HG02981 (cell line): ENCODE data around the gene GAS2L2.
"Not testable (repeated sequence)": the region's sequence is repeated elsewhere in the genome, so short reads cannot be mapped to it uniquely, and the experiment has no call there.

ENCODE experiments used
- ATAC-seq: cut with Tn5 transposase; IDR thresholded peaks from one replicate; pipeline ENCODE4 v1.9.1; 2021; ENCODE audit warnings: mild to moderate bottlenecking, moderate library complexity; ENCODE audit not compliant: unreplicated experiment

GAS2L2 gene

DNA sequence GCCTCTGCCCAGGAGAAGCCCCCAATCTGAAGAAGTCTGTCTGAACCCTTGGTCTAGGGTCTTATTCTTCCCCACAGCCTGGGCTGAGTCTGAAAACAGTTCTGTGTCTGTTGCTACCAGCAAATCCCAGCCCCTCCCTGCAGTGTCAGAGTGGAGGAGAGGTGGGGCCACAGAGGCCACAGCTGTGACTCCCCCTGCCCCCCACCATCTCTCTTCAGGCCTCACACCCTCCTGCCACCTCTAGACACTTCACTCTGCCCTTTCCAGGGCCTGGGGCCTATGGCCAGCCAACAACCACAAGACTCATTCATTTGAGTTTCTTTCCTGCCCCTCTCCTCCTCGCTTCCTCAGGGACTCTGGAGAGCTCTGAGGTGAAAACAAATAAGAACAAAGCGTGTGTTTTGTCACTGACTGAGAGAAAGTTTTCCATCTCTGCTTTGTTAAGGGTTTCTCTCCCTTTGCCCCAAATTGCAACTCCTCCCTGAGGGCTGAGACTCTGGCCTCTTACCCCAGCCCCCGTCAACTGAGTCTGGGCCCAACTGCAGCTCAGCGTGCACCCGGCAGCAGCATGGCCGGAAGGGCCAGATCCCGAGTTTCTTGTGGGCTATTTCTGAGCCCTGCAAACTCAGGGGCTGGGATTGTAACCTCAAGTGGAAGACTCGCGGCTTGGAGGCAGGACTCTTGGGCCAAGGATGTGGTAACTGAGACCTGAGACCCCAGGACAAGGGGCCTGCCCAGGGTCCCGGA, 20.8 kb upstream of the GAS2L2 start:
- no peak for ATAC-seq

DNA sequence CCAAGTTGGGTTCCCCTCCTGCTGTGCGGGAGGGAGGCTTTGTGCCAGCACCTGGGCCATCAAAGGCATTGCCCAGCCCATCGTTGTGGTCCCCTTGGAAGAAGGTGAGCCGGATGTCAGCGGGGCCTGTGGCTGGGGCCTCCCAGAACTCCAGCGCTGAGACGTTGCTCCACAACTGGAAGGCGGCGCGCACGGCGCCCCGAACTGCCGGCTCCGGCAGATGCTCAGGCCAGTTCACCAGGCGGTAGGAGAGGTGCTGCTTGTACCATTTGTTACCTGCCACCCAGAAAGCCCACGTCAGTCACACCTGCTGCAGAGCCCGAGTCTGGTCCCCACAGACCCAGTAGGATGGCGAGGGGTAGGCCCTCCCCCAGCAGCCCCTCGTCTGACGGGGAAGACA, 20.1 kb upstream of the GAS2L2 start:
- ATAC-seq, result no peak

DNA sequence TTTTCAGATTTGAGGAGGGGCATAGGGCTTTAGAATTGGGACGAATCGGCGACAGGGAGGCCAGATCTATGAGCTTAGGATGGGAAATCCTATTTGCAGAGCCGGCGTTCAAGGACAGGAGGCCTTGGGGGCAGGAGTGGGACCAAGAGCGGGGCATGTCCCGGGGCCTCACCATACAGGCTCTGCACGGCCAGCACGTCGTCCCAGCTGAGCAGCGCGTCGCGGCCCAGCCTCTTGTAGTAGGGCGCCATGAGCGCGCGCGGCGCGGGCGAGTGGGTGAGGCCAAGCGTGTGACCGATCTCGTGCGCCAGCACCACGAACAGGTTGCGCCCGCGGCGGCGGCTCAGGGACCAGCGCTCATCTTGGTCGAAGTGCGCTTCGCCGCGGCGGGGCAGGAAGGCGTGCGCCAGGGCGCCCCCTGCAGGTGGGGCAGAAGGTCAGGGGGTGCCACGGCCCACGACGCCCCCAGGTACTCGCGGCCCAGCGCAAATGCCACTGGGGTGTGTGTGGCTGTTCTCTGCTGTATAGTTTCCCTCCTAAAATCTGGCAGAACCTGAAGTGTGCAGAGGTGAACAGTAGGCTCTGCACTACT, 17.0 kb upstream of the GAS2L2 start:
- ATAC-seq, result no peak

DNA sequence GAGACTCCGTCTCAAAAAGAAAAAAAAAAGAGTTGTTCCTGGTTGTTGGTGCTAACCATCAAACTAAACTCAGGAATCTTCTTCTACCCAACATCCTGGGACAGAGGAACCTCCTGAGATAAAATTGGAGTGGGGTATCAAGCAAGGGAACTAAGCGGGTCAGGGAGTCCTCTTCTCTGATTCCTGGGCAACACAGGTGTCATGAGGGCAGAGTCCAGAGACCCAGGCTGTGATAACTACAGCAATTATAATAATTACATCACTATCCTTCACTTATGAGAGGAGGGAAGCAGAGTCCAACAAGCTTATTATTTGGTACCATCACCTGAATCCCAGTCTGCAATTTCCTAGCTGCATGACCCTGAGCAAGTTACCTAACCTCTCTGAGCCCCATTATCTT, 15.8 kb upstream of the GAS2L2 start:
- no peak for ATAC-seq

DNA sequence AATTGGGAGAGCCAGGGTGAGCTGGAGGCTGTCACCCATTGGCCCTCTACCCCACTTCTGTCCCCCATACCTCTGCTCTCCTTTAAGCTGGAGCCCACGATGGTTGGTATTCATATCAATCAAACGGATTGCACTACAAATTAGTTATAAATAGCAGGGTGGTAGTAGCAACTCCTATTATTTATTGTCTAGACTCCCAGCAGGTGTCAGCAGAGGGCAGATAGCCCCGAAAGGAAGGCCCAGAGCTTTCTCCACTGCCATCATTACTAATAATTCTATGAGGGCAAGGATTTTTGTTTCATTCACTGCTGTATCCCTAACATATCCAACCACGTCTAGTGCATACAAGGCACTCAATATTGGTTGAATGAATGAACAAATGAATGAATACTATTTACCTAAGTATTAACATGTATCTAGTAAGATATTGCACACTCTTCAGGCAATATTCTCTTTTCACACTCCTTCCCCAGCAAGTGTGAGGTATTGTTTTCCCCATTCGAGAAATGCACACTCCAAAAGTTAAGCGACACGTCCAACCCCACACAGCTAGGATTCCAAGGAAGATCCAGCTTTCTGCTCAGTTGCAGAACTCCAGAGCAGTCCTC, 14.0 kb upstream of the GAS2L2 start:
- ATAC-seq, result no peak

DNA sequence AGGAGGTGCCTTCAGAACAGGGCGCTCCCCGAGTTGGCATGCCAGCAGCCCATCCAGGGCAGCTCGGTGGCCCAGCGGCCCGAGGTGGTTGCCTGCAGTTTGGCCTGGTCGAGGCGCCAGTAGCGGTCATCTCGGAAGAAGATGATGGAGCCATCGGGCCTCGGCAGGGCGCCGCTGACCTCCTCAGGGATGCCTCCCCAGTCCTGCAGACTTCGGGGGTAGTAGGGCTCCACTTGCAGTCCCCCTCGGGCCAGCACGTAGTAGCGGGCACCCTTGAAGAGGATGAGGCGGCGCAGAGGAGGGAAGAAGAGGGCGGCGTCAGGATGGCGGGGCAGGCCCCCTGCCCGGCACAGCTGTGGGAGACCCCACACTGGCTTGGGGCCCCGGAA, 13.4 kb upstream of the GAS2L2 start:
- no peak for ATAC-seq

DNA sequence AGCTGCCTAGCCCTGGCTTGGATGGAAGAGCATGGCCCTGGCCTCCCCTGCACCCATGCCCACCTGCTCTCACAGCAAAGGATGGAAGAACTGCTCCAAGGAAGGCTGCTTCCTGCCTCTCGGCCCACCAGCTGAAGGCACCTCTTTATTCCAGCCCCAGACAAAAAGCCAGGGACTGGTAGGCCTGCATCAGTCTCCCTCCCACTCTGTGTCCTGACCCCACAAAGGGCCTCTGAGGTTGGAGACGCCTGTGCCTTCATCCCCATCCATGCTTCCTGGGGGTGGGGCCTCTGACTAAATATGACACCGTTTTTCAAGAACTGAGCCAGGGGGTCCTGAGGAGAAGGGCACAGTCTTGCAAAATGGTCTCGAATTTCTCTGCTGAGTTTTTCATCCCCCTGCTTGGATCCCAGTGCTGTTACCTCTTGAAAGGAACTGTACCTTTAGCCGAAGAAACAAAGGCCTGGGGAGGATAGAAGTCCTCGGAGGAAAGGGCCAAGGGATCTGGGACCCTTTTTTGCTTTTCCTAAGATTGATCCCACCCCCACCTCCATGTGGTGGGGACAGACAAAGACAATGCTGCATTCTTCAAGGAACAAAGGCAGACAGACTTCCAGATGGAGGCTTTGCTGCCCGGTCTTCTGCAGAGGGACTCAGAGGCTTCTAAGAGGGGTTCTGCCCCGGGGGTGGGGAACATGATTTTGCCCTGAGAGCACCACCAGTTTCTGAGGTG, 12.9 kb upstream of the GAS2L2 start:
- no peak for ATAC-seq

DNA sequence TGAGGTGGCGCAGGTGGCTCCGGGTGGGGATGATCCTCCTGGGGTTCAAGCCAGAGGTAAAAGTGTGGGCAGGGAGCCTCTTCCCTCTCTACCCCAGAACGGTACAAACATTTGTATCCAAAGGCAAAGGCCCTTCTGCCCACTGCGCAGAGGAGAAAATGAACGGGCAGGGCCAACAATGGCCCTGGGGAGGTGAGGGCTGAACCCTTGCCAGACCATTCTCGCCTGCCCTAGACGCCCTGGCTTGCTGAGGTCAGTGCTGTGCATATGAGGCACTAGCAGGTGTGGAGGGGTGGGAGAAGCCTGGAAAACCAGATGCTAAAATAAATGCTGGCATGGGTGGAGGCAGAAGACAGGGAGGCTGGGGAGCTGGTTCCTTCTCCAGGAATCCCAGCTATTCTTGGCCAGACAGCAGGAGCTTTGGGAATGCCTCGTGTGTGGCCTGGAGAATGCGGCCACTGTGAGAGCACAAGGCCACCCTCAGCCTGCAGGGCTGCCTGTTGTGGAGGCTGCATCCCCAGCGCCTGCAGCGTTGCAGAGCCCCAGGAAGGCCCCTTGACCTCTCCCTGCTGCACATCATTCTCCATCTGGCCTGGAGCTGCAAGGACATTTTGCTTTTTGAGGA, 12.2 kb upstream of the GAS2L2 start:
- ATAC-seq, result no peak

DNA sequence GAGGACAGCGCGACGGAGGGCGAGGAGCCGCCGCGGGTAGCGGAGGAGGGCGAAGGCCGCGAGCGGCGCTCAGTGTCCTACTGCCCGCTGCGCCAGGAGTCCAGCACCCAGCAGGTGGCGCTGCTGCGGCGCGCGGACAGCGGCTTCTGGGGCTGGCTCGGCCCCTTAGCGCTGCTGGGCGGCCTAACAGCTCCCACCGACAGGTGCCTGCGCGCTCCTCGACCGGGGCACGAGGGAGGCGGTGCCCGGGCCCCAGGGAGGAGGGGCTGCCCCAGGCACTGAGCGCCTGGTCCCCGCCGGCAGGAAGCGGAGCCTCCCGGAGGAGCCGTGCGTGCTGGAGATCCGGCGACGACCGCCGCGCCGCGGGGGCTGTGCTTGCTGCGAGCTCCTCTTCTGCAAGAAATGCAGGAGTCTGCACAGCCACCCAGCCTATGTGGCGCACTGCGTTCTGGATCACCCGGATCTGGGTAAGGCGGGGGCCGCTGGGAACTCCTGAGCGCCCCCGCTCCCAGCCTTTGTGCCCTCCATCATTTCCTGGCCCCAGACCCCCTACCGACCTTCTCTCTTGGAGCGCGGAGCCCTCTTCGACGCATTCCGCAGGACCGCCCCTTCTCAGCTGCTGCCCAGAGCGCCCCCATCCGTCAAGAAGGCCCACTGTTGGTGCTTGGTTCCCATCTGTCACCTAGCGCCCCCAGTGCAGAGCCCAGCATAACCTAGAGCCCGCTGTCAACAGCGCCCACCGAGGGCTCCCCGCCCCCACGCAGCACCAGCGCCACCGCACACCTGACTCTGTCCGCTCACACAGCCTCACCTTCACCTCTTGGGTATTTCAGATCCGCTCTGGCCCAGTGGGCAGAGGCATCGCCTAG, 11.3 kb upstream of the GAS2L2 start:
- peak; percentile 83 for ATAC-seq

DNA sequence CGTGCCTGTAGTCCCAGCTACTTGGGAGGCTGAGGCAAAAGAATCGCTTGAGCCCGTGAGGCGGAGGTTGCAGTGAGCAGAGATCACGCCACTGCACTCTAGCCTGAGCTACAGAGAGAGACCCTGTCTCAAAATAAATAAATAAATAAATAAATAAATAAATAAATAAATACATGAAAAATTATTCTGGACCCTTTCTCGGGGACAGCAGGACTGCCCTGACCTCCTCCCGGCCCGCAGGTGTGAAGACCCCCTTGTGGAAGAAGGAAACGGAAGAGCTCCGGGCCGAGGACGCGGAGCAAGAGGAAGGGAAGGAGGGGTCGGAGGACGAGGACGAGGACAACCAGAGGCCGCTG, 10.7 kb upstream of the GAS2L2 start:
- no peak for ATAC-seq

DNA sequence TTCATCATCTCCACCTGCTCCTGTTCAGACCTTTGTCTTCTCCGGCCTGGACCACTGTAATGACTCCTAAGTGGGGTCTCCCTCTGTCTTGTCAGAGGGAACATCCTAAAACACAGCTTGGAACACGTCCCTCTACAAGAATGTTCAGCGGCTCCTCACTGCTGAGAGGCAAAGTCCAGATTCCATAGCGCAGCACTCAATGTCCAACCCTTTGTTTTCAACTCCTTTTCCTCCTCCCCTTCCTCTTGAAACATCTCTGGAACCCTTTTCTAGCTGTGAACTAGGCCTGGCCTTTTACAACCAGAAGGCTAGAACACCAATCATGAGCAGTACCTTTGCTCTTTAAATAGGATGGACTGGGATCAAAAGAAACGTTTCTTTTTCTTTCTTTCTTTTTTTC, 8.6 kb upstream of the GAS2L2 start:
- ATAC-seq, result no peak

DNA sequence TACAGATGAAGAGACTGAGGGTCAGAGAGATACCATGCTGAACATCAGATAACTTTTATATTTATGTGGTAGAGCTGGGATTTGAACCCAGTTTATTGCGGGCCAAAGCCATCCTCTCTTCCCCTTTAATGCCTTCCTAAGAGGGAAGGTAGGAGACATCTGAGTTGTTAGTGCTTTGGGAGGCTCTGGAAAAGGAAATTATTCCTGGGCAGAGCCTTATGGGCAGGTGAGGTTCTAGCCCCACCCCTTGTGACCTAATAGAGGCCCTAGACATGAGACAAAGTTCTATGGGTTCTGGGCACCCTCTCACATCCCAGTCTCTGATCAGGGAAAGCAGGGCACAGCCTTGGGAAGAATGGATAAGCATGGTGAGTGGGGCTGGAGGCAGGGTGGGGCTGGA, 7.5 kb upstream of the GAS2L2 start, which contains the start of gene C17orf50:
TSS of gene C17orf50 (plus strand) at position 301 of the 400 bp plus-strand sequence. CDS start at position 356, 55 bp downstream.
- ATAC-seq, result no peak

DNA sequence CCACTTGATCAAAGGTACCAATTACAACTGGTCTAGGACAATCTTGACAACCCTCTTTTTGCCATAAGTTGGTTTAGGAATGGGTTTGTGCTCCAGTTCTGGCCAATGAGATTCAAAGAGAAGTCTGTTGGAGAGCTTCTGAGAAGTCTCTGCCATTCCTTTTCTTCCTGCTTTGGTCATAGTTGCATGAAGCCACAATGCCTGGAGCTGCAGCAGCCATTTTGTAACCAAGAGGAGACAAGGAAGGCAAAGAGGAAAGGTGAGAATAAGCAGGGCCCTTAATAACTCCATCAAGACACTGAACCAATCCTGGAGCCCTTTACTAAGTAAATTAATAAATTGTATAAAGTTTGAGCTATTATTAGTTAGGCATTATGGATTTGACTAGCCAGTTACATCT, 4.2 kb upstream of the GAS2L2 start:
- ATAC-seq, result no peak

DNA sequence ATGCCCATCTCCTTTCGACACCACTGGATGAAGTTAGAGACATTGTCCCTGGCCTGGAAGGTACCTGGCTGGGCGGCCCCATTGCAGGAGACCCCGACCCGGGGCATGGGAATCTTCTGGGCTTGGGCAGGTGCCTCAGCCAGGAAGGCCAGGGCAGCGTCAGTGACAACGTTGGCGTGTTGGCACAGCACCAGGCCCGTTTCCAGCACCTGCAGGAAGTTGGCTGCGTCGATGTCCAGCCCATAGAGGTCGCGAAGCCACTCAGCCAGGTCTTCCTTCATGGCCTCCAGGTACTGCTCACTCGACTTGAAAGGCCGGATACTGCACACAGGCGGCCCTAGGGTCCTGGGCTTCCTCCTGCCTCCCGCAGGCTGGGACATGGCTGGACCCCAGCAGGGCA, 568 bp downstream of the GAS2L2 start:
- no peak for ATAC-seq

DNA sequence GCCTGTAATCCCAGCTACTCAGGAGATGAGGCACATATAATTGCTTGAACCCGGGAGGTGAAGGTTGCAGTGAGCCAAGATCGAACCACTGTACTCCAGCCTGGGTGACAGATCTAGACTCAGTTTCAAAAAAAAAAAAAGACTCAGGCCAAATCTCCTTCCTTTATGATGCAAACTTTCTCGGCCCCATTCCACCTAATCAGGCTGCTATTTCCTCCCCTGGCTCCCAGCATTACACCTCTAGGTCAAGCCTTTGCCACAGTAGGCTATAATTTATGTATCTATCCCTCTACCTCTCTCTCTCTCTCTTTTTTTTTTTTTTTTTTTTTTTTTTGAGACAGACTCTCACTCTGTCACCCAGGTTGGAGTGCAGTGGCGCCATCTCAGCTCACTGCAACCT, 1.5 kb downstream of the GAS2L2 start:
- not testable (repeated sequence) for ATAC-seq

DNA sequence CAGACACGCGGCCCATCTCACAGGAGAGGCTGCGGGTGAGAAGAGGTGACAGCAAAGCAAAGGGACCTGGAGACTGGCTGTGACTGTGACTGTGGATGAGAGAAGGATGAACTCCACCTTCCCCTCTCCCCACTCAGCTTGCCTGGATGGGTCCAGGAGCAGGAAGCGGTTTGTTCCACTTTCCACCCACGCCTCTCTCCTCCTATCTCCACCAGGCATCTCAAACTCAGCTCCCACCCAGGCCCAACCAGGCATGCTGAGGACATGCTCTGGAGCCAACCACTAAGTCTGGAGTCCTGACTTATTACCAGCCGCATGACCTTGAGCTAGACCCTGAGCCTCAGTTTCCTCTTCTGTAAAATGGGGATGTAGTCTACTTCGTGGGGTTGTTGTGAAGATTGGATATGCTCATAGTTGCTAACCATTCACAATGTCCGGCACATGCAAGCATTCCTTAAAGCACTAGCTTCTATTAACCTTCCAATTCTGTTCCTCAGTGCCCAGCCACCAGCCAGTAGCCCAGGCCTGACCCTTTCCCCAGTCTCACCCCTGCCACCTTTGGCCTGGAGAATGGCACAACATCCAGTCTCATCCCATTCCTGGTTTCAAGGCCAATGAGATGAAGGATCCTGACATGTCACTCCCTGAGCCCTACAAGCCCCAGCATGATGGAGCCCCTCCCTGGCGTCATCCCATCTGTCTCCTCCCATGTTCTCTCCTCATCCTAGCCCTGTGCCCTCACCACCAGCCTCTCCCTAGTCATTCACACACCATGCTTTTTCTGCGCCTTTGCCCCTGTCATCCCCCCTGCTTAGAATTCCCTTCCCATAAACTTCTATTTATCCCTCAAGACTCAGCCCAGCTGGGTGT, 2.3 kb downstream of the GAS2L2 start:
- ATAC-seq, result no peak

DNA sequence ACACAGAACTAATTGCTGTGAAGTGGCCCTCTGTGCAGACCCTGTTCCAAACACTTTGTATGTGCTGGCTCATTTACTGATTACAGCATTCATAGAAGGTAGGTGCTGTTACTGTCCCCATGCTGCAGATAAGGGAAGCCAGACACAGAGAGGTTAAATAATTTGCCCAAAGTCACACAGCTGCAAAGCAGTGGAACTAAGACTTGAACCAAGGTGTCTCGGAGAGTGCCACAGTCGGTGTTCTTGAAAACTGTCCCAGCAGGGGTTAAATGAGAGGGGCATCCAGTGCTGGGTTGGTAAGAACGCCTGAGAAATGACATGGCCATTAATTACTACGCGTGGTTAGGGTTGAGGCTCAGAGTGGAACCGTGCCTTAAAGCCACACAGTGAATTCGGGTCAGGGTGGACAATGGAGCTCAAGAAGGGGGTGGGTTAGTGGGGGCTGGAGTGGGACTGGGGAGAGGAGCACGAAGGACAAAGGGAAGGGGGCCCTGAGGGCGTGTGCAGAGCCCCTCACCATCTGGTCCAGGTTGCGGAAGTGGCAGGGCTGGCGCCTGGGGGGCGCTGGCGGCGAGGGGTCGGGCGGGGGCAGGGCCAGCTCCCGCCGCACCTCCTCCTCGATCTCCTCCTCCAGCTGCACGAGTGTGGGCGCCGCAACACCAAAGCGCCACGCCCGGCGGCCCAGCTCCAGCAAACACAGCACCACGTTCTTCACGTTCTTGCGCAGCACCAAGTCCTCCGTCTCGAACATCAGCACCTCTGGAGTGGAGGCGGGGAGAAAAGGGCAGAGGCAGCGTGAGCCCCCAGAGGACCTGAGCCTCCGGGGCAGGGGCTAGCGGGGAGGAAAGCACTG, 3.3 kb downstream of the GAS2L2 start:
- no peak for ATAC-seq

DNA sequence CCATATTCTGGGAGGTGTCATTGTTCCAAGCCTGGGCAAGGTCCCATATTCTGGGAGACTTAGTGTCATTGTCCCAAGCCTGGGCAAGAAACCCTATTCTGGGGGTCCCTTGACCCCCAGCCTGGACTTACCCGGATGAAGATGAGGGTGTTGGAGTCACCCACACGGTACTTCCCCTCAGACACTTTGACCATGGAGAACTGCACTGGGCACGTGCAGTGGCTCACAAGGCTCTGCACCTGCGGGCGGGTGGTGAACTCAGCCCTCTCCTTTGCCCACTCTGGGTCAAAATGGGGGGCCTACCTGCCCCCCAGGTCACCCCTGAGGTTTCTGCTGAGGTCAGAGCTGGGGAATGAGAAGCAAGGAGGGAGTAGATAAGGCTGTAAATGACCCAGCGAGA, 4.1 kb downstream of the GAS2L2 start:
- no peak for ATAC-seq
